Ovary (tissue), 9 donors: ENCODE results near the gene TTC9B. TPM values are rescaled to one million over a fixed set of nuclear protein-coding genes. Genes with fewer than 3 reads are reported as not detected.

ENCODE experiments used
- DNase-seq, 5 donors: peaks; one replicate each; pipeline ENCODE4 v3.0.0-alpha.2; 2019 to 2020
- H3K27ac ChIP-seq, 2 donors: fragments of 200-600 bp; one replicate each; pipeline versions ENCODE4 v1.5.1 to v1.8.0; 2019 to 2022
- H3K27me3 ChIP-seq: fragments of 200-600 bp; one replicate; pipeline ENCODE4 v1.8.0; 2022
- H3K36me3 ChIP-seq: fragments of 200-600 bp; sonication (generic); one replicate; pipeline ENCODE4 v1.5.1; 2019
- H3K4me1 ChIP-seq: one replicate; pipeline ENCODE4 v1.8.1; 2013; ENCODE audit warnings: mild to moderate bottlenecking, moderate library complexity; ENCODE audit not compliant: insufficient read depth
- H3K4me3 ChIP-seq: fragments of 200-600 bp; sonication (generic); one replicate; pipeline ENCODE4 v1.5.1; 2017
- H3K9me3 ChIP-seq, 2 donors: fragments of 200-600 bp in 1 of 2; sonication (generic) in 1 of 2; one replicate each; pipeline versions ENCODE4 v1.5.1 to v1.8.1; 2013 to 2019; ENCODE audit warnings: mild to moderate bottlenecking in 1 of 2, moderate library complexity in 1 of 2
- CTCF ChIP-seq, 3 donors: fragments of 450-650 bp in 2 of 3; fragments of 200-600 bp in 1 of 3; IDR thresholded peaks; one replicate each; pipeline versions ENCODE4 v1.5.1 to v1.8.0; 2016 to 2022; ENCODE audit warnings: antibody characterized with exemption in 3 of 3, mild to moderate bottlenecking in 1 of 3
- EP300 ChIP-seq: sonication (generic); formaldehyde crosslinking; IDR thresholded peaks from one replicate; pipeline ENCODE4 v1.6.1; 2017; ENCODE audit warnings: antibody characterized with exemption
- POLR2A ChIP-seq: fragments of 450-650 bp; IDR thresholded peaks from one replicate; pipeline ENCODE4 v1.6.1; 2017; ENCODE audit warnings: antibody characterized with exemption, mild to moderate bottlenecking, moderate library complexity
- WGBS, 3 donors: extraction: QIAGEN DNeasy Blood & Tissue Kit in 1 of 3; methylation state at CpG; one replicate each; pipeline versions ENCODE4 v1.1.5 to v1.1.7; 2013 to 2017; 5-methylcytosine and 5-hydroxymethylcytosine counted together
- intact Hi-C, 4 donors: fragments of 100-400 bp; cut with DNase I; formaldehyde crosslinking; loops; one replicate each; pipeline versions ENCODE4 v1.11.0 to v1.15.1; 2022 to 2023
- polyA plus RNA-seq, 2 donors: library from polyadenylated mRNA; stranded (reverse); fragments of 200-250 nt in 1 of 2; fragments of 350-450 nt in 1 of 2; fragmentation: Illumina TruSeq in 1 of 2; extraction: RNeasy Lipid Tissue Mini Kit (QIAGEN cat#74804) in 1 of 2; gene quantifications; one replicate each; pipeline ENCODE4 v1.2.3, GENCODE V29; 2013 to 2014
- total RNA-seq, 7 donors: library from RNA; depleted of rRNA in 2 of 7; stranded (reverse); fragments of >200 nt in 2 of 7; fragmentation: NEBNext Ultra II Directional in 3 of 7; extraction: Animal tissue kit (Norgen Biotek cat#: 25700) in 3 of 7; gene quantifications; one replicate each; pipeline versions ENCODE4 v1.1.0 to v1.2.4, GENCODE V29; 2016 to 2023
- donor health status: DM: no; HTN: no; CAD: no; lungs with moderate emphysema.
- donor health status: DM: no; HTN: no; CAD: no.
- donor health status: Bipolar disorder and iron deficiency.
- donor health status: DM: yes; HTN: yes; CAD: no.
- donor health status: DM: no; HTN: no; CAD: no.
- donor health status: DM: yes; HTN: yes; CAD: no.

Gene TTC9B
- total and polyA plus RNA-seq, 9 donors, result not detected

- Histone ChIP-seq H3K27ac (no peak overlapping the region), H3K4me3 (no peak overlapping the region), H3K27me3 (no peaks in the 10 kb centered on the region), H3K4me1 (peaks cover 5% of the 10 kb centered on the region), H3K36me3 (no peaks in the 10 kb centered on the region), H3K9me3 (no peaks in the 10 kb centered on the region)
- no peak for DNase-seq
- WGBS, 3 donors, result 87 to 90% (median 89%) methylated on average over 6 of the region's 6 CpGs
- TF ChIP-seq EP300 (no peak), CTCF (IDR thresholded peaks at IDR 0.05) (no peak), POLR2A (no peak)
- intact Hi-C loops, result no loop called here
Observed at GRCh38 chr19:40247178-40247577, 29.0 kb upstream of the TTC9B start.

- H3K4me3 ChIP-seq, result no peak overlapping the region
- no peaks in the 10 kb centered on the region for H3K9me3 ChIP-seq
- WGBS, 3 donors, result 92 to 95% (median 94%) methylated on average over 16 of the region's 16 CpGs
- no peak for DNase-seq
- TF ChIP-seq POLR2A (no peak), EP300 (no peak), CTCF (IDR thresholded peaks at IDR 0.05) (no peak)
- no peak overlapping the region for H3K27ac ChIP-seq
- intact Hi-C loops, result no loop called here
- H3K4me1 ChIP-seq, result peaks cover 10% of the 10 kb centered on the region
- H3K27me3 ChIP-seq, result no peaks in the 10 kb centered on the region
- H3K36me3 ChIP-seq, result no peaks in the 10 kb centered on the region
Observed at GRCh38 chr19:40246292-40247073, 28.3 kb upstream of the TTC9B start.

- TF ChIP-seq POLR2A, result no peak
- no peak for TF ChIP-seq EP300
- TF ChIP-seq CTCF (IDR thresholded peaks at IDR 0.05), result no peak
- Histone ChIP-seq H3K9me3 (no peaks in the 10 kb centered on the region), H3K27me3 (no peaks in the 10 kb centered on the region), H3K4me3 (no peak overlapping the region), H3K36me3 (no peaks in the 10 kb centered on the region), H3K27ac (no peak overlapping the region), H3K4me1 (peaks cover 10% of the 10 kb centered on the region)
- intact Hi-C loops, result no loop called here
- 72 to 84% (median 80%) methylated on average over 9 of the region's 9 CpGs for WGBS, 3 donors
- no peak for DNase-seq
Observed at GRCh38 chr19:40245506-40246128, 27.4 kb upstream of the TTC9B start.

DNA sequence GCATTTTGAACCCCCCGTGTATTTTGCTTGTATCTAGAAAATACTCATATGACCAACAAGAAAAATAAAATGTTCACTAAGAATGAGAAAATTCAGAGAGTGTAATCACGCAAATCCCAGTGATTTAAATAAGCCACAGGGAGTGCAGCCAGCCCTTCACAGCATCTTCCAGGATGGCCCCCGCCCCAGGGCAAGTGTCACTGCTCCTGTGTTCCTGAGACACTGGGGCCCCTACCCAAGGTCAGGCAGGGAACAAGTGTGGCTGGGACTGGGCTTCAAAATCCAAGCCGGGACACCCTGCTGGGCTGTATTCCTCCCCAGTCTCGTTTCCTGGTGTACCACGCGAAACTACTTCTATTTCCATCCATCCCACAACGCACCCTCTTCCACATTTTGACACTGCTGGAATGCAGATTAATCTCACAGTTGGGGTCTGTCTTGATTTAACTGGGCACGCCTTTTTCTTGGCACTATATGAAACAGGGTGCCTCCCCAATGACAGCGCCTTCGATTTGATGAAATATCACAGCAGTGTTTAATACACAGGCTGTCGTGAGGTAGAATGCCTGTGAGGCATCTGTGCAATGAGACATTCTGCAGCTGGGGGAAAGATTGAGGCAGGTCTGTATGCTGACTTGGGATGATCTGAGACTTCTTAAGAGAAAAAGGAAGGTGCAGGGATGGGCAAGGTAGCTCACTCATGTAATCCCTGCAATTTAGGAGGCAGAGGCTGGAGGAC is 26.6 kb upstream of the TTC9B start:
- TF ChIP-seq CTCF (IDR thresholded peaks at IDR 0.05) (no peak), POLR2A (no peak), EP300 (no peak)
- Histone ChIP-seq H3K9me3 (no peaks in the 10 kb centered on the region), H3K27me3 (no peaks in the 10 kb centered on the region), H3K4me1 (peaks cover 10% of the 10 kb centered on the region), H3K36me3 (no peaks in the 10 kb centered on the region), H3K27ac (no peak overlapping the region), H3K4me3 (no peak overlapping the region)
- DNase-seq, result no peak
- WGBS, 3 donors, result 81 to 83% (median 81%) methylated on average over 12 of the region's 12 CpGs
- intact Hi-C loops, result no loop called here
